Panc1 (cell line): ENCODE measurements around the gene STRADA. TPM values are rescaled to one million over a fixed set of nuclear protein-coding genes. Genes with fewer than 3 reads are reported as not detected.

ENCODE experiments used
- ATAC-seq: fragments of 200-7000 bp; cut with Tn5 transposase; 2 replicates; pipeline ENCODE4 v1.9.1; 2020; ENCODE audit warnings: mild to moderate bottlenecking, moderate library complexity
- BruUV-seq: library from RNA; stranded (reverse); fragments of 400-500 nt; replicated peaks from 2 replicates; lab custom pipeline; 2021; lab: Mats Ljungman, UMichigan
- CTCF ChIA-PET: fragments of 300-600 bp; sonication (Branson Sonifier 250); formaldehyde crosslinking; loops from one replicate; lab custom pipeline; 2022; ENCODE audit warnings: antibody characterized with exemption; lab: Charles Lee
- POLR2A ChIA-PET: fragments of 300-600 bp; sonication (Branson Sonifier 250); formaldehyde crosslinking; loops from one replicate; lab custom pipeline; 2022; ENCODE audit warnings: antibody characterized with exemption; lab: Charles Lee
- DNase-seq: peaks from one replicate; pipeline ENCODE4 v3.0.0-alpha.2; 2010; ENCODE audit warnings: low read depth, low spot score
- H3K27ac ChIP-seq: 2 replicates; pipeline ENCODE4 v1.5.1; 2011; ENCODE audit warnings: mild to moderate bottlenecking, low read length, inconsistent platforms
- H3K27me3 ChIP-seq: fragments of 200-500 bp; sonication (Bioruptor generic); 2 replicates; pipeline ENCODE4 v1.6.0; 2014; ENCODE audit warnings: low read length, inconsistent platforms; ENCODE audit not compliant: control insufficient read depth, insufficient read depth
- H3K36me3 ChIP-seq: fragments of 200-500 bp; sonication (Bioruptor generic); 2 replicates; pipeline ENCODE4 v1.5.1; 2014; ENCODE audit warnings: inconsistent platforms, mild to moderate bottlenecking, low read length, moderate library complexity; ENCODE audit not compliant: control insufficient read depth, insufficient read depth
- H3K4me1 ChIP-seq: 2 replicates; pipeline ENCODE4 v1.5.1; 2011; ENCODE audit warnings: inconsistent platforms, mild to moderate bottlenecking, low read length, moderate library complexity; ENCODE audit not compliant: control insufficient read depth, insufficient read depth
- H3K4me3 ChIP-seq, 2 experiments: 2 replicates each; pipeline ENCODE4 v1.5.1; 2011 to 2012; ENCODE audit warnings: low read depth in 2 of 2, low read length in 2 of 2, mild to moderate bottlenecking in 2 of 2, inconsistent platforms in 1 of 2, moderate library complexity in 1 of 2
- H3K9me3 ChIP-seq: fragments of 200-500 bp; sonication (Bioruptor generic); 2 replicates; pipeline ENCODE4 v1.5.1; 2014; ENCODE audit warnings: low read depth, mild to moderate bottlenecking, inconsistent platforms, low read length, moderate library complexity; ENCODE audit not compliant: control insufficient read depth, insufficient read depth
- POLR2AphosphoS5 ChIP-seq: IDR thresholded peaks from 2 replicates; pipeline ENCODE4 v1.6.1; 2012; ENCODE audit warnings: mild to moderate bottlenecking, low read depth, low read length, moderate library complexity
- SIN3A ChIP-seq: IDR thresholded peaks from 2 replicates; pipeline ENCODE4 v1.6.1; 2012; ENCODE audit warnings: low read depth, mild to moderate bottlenecking, low read length, moderate library complexity, borderline replicate concordance; ENCODE audit not compliant: insufficient read depth
- TCF7L2 ChIP-seq: IDR thresholded peaks from 2 replicates; pipeline ENCODE4 v1.6.1; 2011; ENCODE audit warnings: mild to moderate bottlenecking, low read depth, low read length, inconsistent platforms
- in situ Hi-C: cut with HindIII; loops from 2 replicates; pipeline ENCODE4 v1.10.0; 2016; ENCODE audit warnings: low sequenced_read_pairs, low pct_unique_long_range_greater_than_20kb
- intact Hi-C: fragments of 100-400 bp; cut with micrococcal nuclease; formaldehyde crosslinking; loops from one replicate; pipeline ENCODE4 v1.10.0; 2022; ENCODE audit not compliant: unreplicated experiment
- total RNA-seq: library from RNA; stranded (reverse); gene quantifications from one replicate; pipeline ENCODE4 v1.2.1, GENCODE V29; 2021; ENCODE audit not compliant: unreplicated experiment
- TF ChIP-seq, protein P1 (sequence below), 2 experiments: IDR thresholded peaks; 2 replicates each; pipeline ENCODE4 v1.6.1; 2011 to 2012; ENCODE audit warnings: low read depth in 2 of 2, control low read depth in 1 of 2, low read length in 1 of 2, mild to moderate bottlenecking in 1 of 2, moderate library complexity in 1 of 2; ENCODE audit not compliant: insufficient read depth in 1 of 2
- TF ChIP-seq, protein P2 (sequence below): fragments of 450-650 bp; IDR thresholded peaks from 2 replicates; pipeline ENCODE4 v1.5.1; 2017; ENCODE audit warnings: mild to moderate bottlenecking

Gene STRADA
- total RNA-seq, 1 experiment from 2014 or later: 26.0 TPM

DNA sequence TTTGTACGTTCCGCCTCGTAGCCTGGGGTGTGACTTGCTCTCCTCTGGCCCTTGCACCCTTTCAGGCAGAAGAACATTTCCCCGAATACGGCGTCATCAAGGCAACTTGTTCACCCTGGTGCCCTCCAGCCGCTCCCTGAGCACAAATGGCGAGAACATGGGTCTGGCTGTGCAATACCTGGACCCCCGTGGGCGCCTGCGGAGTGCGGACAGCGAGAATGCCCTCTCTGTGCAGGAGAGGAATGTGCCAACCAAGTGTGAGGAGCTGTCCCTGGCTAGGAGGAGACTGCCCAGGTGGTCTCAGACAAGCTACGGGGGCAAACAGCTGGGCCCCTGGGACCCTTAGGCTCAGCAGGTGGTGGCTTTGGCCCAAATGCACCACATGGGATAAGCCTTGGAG lies 52.1 kb downstream of the STRADA start:
- ATAC-seq: no peak
- in situ Hi-C loops: no loop called here
- H3K27ac ChIP-seq: no peak overlapping the region
- no peak for DNase-seq
- POLR2A ChIA-PET: no interaction called here
- H3K4me1 ChIP-seq: no peaks in the 10 kb centered on the region
- BruUV-seq: no TSS peak
- TF ChIP-seq POLR2AphosphoS5 (no peak), SIN3A (no peak), TCF7L2 (no peak)
- TF ChIP-seq, protein P1, sequence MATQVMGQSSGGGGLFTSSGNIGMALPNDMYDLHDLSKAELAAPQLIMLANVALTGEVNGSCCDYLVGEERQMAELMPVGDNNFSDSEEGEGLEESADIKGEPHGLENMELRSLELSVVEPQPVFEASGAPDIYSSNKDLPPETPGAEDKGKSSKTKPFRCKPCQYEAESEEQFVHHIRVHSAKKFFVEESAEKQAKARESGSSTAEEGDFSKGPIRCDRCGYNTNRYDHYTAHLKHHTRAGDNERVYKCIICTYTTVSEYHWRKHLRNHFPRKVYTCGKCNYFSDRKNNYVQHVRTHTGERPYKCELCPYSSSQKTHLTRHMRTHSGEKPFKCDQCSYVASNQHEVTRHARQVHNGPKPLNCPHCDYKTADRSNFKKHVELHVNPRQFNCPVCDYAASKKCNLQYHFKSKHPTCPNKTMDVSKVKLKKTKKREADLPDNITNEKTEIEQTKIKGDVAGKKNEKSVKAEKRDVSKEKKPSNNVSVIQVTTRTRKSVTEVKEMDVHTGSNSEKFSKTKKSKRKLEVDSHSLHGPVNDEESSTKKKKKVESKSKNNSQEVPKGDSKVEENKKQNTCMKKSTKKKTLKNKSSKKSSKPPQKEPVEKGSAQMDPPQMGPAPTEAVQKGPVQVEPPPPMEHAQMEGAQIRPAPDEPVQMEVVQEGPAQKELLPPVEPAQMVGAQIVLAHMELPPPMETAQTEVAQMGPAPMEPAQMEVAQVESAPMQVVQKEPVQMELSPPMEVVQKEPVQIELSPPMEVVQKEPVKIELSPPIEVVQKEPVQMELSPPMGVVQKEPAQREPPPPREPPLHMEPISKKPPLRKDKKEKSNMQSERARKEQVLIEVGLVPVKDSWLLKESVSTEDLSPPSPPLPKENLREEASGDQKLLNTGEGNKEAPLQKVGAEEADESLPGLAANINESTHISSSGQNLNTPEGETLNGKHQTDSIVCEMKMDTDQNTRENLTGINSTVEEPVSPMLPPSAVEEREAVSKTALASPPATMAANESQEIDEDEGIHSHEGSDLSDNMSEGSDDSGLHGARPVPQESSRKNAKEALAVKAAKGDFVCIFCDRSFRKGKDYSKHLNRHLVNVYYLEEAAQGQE (IDR thresholded peaks at IDR 0.05; ENCODE audit: insufficient read depth in 1 of 2, low read depth in 2 of 2, low read length in 1 of 2): no peak
- TF ChIP-seq, protein P2, sequence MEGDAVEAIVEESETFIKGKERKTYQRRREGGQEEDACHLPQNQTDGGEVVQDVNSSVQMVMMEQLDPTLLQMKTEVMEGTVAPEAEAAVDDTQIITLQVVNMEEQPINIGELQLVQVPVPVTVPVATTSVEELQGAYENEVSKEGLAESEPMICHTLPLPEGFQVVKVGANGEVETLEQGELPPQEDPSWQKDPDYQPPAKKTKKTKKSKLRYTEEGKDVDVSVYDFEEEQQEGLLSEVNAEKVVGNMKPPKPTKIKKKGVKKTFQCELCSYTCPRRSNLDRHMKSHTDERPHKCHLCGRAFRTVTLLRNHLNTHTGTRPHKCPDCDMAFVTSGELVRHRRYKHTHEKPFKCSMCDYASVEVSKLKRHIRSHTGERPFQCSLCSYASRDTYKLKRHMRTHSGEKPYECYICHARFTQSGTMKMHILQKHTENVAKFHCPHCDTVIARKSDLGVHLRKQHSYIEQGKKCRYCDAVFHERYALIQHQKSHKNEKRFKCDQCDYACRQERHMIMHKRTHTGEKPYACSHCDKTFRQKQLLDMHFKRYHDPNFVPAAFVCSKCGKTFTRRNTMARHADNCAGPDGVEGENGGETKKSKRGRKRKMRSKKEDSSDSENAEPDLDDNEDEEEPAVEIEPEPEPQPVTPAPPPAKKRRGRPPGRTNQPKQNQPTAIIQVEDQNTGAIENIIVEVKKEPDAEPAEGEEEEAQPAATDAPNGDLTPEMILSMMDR: no peak
- no peaks in the 10 kb centered on the region for H3K27me3 ChIP-seq
- intact Hi-C loops: no loop called here
- no peaks in the 10 kb centered on the region for H3K36me3 ChIP-seq
- CTCF ChIA-PET: no interaction called here
- no peak overlapping the region for H3K4me3 ChIP-seq
- no peaks in the 10 kb centered on the region for H3K9me3 ChIP-seq

DNA sequence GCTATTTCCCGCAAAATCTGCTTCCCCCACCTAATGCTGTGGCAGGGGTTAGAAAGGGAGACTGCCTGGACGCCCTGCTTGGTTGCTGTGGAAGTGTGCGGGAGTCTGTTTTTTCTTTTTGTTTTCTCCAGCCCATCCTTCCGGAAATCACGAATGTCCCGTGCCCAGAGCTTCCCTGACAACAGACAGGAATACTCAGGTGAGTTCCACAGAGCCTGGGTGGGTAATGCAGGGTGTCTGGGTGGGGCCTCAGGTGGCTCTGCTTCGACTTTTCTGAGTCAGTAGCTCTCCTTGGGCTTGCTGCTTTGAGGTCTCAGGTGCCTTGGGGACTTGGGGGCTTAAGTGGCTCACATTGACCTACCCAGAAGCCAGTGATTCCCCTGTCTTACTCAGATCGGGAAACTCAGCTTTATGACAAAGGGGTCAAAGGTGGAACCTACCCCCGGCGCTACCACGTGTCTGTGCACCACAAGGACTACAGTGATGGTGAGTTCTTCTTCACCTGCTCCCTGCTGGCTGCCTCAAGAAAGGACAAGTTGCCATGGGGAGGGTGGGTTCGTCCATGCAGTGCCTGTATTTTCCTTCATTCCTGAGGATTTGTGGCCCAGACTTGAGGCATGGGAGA lies 53.1 kb downstream of the STRADA start:
- TF ChIP-seq TCF7L2 (no peak), POLR2AphosphoS5 (no peak), SIN3A (no peak)
- TF ChIP-seq, protein P2: no peak
- no peak for ATAC-seq
- no peak for DNase-seq
- in situ Hi-C loops: no loop called here
- no peaks in the 10 kb centered on the region for H3K9me3 ChIP-seq
- no TSS peak for BruUV-seq
- H3K4me3 ChIP-seq: no peak overlapping the region
- H3K4me1 ChIP-seq: no peaks in the 10 kb centered on the region
- no peaks in the 10 kb centered on the region for H3K27me3 ChIP-seq
- ChIA-PET POLR2A (interaction anchor here (0.6 kb wide), 1 partner anchor 26 kb away, joined by 4 read pairs; no protein-coding TSS in a partner anchor), CTCF (interaction anchor here (1.0 kb wide), 1 partner anchor 14 kb away, joined by 3 read pairs; no protein-coding TSS in a partner anchor)
- H3K36me3 ChIP-seq: no peaks in the 10 kb centered on the region; the same call in 1 of the 2 replicates
- no peak overlapping the region for H3K27ac ChIP-seq
- intact Hi-C loops: no loop called here
